ENCODE data around the gene WDTC1. TPM values are rescaled to one million over a fixed set of nuclear protein-coding genes. Genes with fewer than 3 reads are reported as not detected.

Gene WDTC1
- total and polyA plus RNA-seq, 4 donors, result 4.6 to 25.0 (median 19.6) TPM

- TF ChIP-seq REST (IDR thresholded peaks at IDR 0.05) (no peak), SP1 (IDR thresholded peaks at IDR 0.05) (no peak), EGR1 (IDR thresholded peaks at IDR 0.05; ENCODE audit: low read depth in 2 of 2) (no peak), NR2F2 (IDR thresholded peaks at IDR 0.05) (no peak)
Observed at GRCh38 chr1:27235827-27236226, 1.4 kb downstream of the WDTC1 start (continued).

GRCh38 chr1:27237112-27237511, 2.7 kb downstream of the WDTC1 start:
- Histone ChIP-seq H3K9me3 (ENCODE audit: control insufficient read depth in 4 of 4, low read length in 3 of 4) (no peaks in the 10 kb centered on the region), H3K27me3 (ENCODE audit: control insufficient read depth in 4 of 4, insufficient read depth in 4 of 4, low read length in 3 of 4) (no peaks in the 10 kb centered on the region), H3K36me3 (ENCODE audit: control insufficient read depth in 4 of 4, insufficient read depth in 3 of 4, low read depth in 1 of 4, low read length in 3 of 4) (no peaks in the 10 kb centered on the region), H3K9ac (ENCODE audit: low read depth in 1 of 2, low read length in 2 of 2) (no peak overlapping the region), H3K27ac (ENCODE audit: low read depth in 1 of 2, low read length in 2 of 2) (no peak overlapping the region), H3K4me3 (ENCODE audit: low read depth in 1 of 3, low read length in 3 of 3) (no peak overlapping the region), H3K4me1 (ENCODE audit: control insufficient read depth in 4 of 4, insufficient read depth in 4 of 4, low read length in 3 of 4) (peaks cover 0 to 22% (median 15%) of the 10 kb centered on the region in 4 donors)
- no peak for DNase-seq (ENCODE audit: low spot score)
- WGBS, result 61% methylated on average over 4 of the region's 4 CpGs
- TF ChIP-seq RAD21 (IDR thresholded peaks at IDR 0.05) (no peak), FOXA2 (IDR thresholded peaks at IDR 0.05) (no peak), GABPA (IDR thresholded peaks at IDR 0.05 in 1 of 2, conservative IDR thresholded peaks at IDR 0.05 in 1 of 2) (no peak), EGR1 (IDR thresholded peaks at IDR 0.05; ENCODE audit: low read depth in 2 of 2) (no peak), CTCF (IDR thresholded peaks at IDR 0.05; ENCODE audit: low read depth, low read length, missing input control) (no peak), NR2F2 (IDR thresholded peaks at IDR 0.05) (no peak), SP1 (IDR thresholded peaks at IDR 0.05) (no peak), HNF4A (conservative IDR thresholded peaks at IDR 0.05) (no peak), TAF1 (conservative IDR thresholded peaks at IDR 0.05) (no peak), RXRA (IDR thresholded peaks at IDR 0.05) (no peak), FOXA1 (IDR thresholded peaks at IDR 0.05) (no peak), ATF3 (IDR thresholded peaks at IDR 0.05) (no peak), MAX (IDR thresholded peaks at IDR 0.05) (no peak), HNF4G (IDR thresholded peaks at IDR 0.05) (no peak), YY1 (IDR thresholded peaks at IDR 0.05) (no peak), ZBTB33 (IDR thresholded peaks at IDR 0.05) (no peak), JUND (IDR thresholded peaks at IDR 0.05) (no peak)
